Measurements from ENCODE around the gene HAUS3.
A peak's percentile ranks its signal among the peaks of the same experiment; 100 is the strongest.
"Not testable (repeated sequence)": the region's sequence is repeated elsewhere in the genome, so short reads cannot be mapped to it uniquely, and the experiment has no call there.

Gene HAUS3

GRCh38 chr4:2218436-2218835 lies 23.5 kb downstream of the HAUS3 start:
- no peak for DNase-seq

- DNase-seq = no peak
Measured at GRCh38 chr4:2217726-2218125, 24.2 kb downstream of the HAUS3 start.

- DNase-seq = no peak
Measured at GRCh38 chr4:2212831-2213230, 29.1 kb downstream of the HAUS3 start.

GRCh38 chr4:2202789-2203188 lies 39.1 kb downstream of the HAUS3 start:
- DNase-seq = not testable (repeated sequence)

GRCh38 chr4:2194496-2194895 lies 47.4 kb downstream of the HAUS3 start:
- no peak for DNase-seq

- no peak for DNase-seq
Measured at GRCh38 chr4:2193326-2193725, 48.6 kb downstream of the HAUS3 start.

GRCh38 chr4:2186865-2187172 lies 55.1 kb downstream of the HAUS3 start:
- no peak for DNase-seq

GRCh38 chr4:2186133-2186864 lies 55.6 kb downstream of the HAUS3 start:
- peak; percentile 48 for DNase-seq

- no peak for DNase-seq
Measured at GRCh38 chr4:2183394-2183793, 58.5 kb downstream of the HAUS3 start.

GRCh38 chr4:2182994-2183393 lies 58.9 kb downstream of the HAUS3 start:
- no peak for DNase-seq

- no peak for DNase-seq
Measured at GRCh38 chr4:2180410-2180809, 61.5 kb downstream of the HAUS3 start.

GRCh38 chr4:2179717-2180116 lies 62.2 kb downstream of the HAUS3 start:
- DNase-seq = no peak

GRCh38 chr4:2178986-2179385 lies 62.9 kb downstream of the HAUS3 start:
- DNase-seq = no peak
